H9 (cell line): ENCODE data around the gene EEF2KMT. TPM values are rescaled to one million over a fixed set of nuclear protein-coding genes. Genes with fewer than 3 reads are reported as not detected.
"Not testable (repeated sequence)": the region's sequence is repeated elsewhere in the genome, so short reads cannot be mapped to it uniquely, and the experiment has no call there.

ENCODE experiments used
- DNase-seq: peaks from one replicate; pipeline ENCODE4 v3.0.0-alpha.2; 2017
- H2AFZ ChIP-seq: one replicate; pipeline ENCODE4 v1.6.1; 2013; ENCODE audit warnings: mild to moderate bottlenecking, low read length, control low read depth, moderate library complexity
- H2AK5ac ChIP-seq: 2 replicates; pipeline ENCODE4 v1.6.1; 2013; ENCODE audit warnings: low read length, control low read depth, mixed read lengths; ENCODE audit not compliant: insufficient read length
- H2BK120ac ChIP-seq: one replicate; pipeline ENCODE4 v1.6.1; 2013; ENCODE audit warnings: low read depth, mild to moderate bottlenecking, low read length, control low read depth, inconsistent platforms; ENCODE audit not compliant: poor library complexity, severe bottlenecking
- H2BK12ac ChIP-seq: 2 replicates; pipeline ENCODE4 v1.6.1; 2013; ENCODE audit warnings: low read length, control low read depth, mixed read lengths, low read depth; ENCODE audit not compliant: insufficient read length
- H2BK15ac ChIP-seq: 2 replicates; pipeline ENCODE4 v1.6.1; 2013; ENCODE audit warnings: low read depth, low read length, control low read depth
- H2BK20ac ChIP-seq: one replicate; pipeline ENCODE4 v1.6.1; 2013; ENCODE audit warnings: low read depth, mild to moderate bottlenecking, low read length, control low read depth, inconsistent platforms; ENCODE audit not compliant: poor library complexity, severe bottlenecking
- H2BK5ac ChIP-seq: 2 replicates; pipeline ENCODE4 v1.6.1; 2013; ENCODE audit warnings: low read length, control low read depth, mixed read lengths; ENCODE audit not compliant: insufficient read length
- H3K14ac ChIP-seq: 2 replicates; pipeline ENCODE4 v1.6.1; 2013; ENCODE audit warnings: low read length, control low read depth; ENCODE audit not compliant: insufficient read depth
- H3K18ac ChIP-seq: 2 replicates; pipeline ENCODE4 v1.6.1; 2013; ENCODE audit warnings: low read depth, mild to moderate bottlenecking, mixed read lengths, low read length, control low read depth; ENCODE audit not compliant: insufficient read length
- H3K23ac ChIP-seq: 2 replicates; pipeline ENCODE4 v1.6.1; 2013; ENCODE audit warnings: low read length, control low read depth, mixed read lengths, low read depth; ENCODE audit not compliant: insufficient read length
- H3K23me2 ChIP-seq: 2 replicates; pipeline ENCODE4 v1.6.1; 2013; ENCODE audit warnings: low read depth, mild to moderate bottlenecking, mixed read lengths, low read length, control low read depth; ENCODE audit not compliant: insufficient read length, poor library complexity, severe bottlenecking
- H3K27ac ChIP-seq: 2 replicates; pipeline ENCODE4 v1.5.1; 2013; ENCODE audit warnings: low read length, control low read depth, mixed read lengths, low read depth; ENCODE audit not compliant: insufficient read length
- H3K27me3 ChIP-seq: 2 replicates; pipeline ENCODE4 v1.6.1; 2013; ENCODE audit warnings: low read length, control low read depth, inconsistent platforms; ENCODE audit not compliant: insufficient read depth
- H3K4ac ChIP-seq: 2 replicates; pipeline ENCODE4 v1.6.1; 2013; ENCODE audit warnings: low read depth, mild to moderate bottlenecking, control low read depth, inconsistent platforms, low read length, moderate library complexity
- H3K4me1 ChIP-seq: 2 replicates; pipeline ENCODE4 v1.6.1; 2013; ENCODE audit warnings: low read length, control low read depth, inconsistent platforms; ENCODE audit not compliant: insufficient read depth
- H3K4me2 ChIP-seq: 2 replicates; pipeline ENCODE4 v1.6.1; 2013; ENCODE audit warnings: low read length, control low read depth, mixed read lengths; ENCODE audit not compliant: insufficient read length, insufficient read depth
- H3K56ac ChIP-seq: 2 replicates; pipeline ENCODE4 v1.6.1; 2013; ENCODE audit warnings: low read depth, mild to moderate bottlenecking, mixed read lengths, low read length, control low read depth; ENCODE audit not compliant: insufficient read length
- H3K79me1 ChIP-seq: 2 replicates; pipeline ENCODE4 v1.6.1; 2013; ENCODE audit warnings: low read depth, mild to moderate bottlenecking, moderate library complexity, low read length, control low read depth, inconsistent platforms; ENCODE audit not compliant: insufficient read depth, poor library complexity, severe bottlenecking
- H3K79me2 ChIP-seq: 2 replicates; pipeline ENCODE4 v1.6.1; 2013; ENCODE audit warnings: low read length, control low read depth, inconsistent platforms; ENCODE audit not compliant: insufficient read depth
- H3K9ac ChIP-seq: 2 replicates; pipeline ENCODE4 v1.6.1; 2013; ENCODE audit warnings: low read length, control low read depth, mixed read lengths; ENCODE audit not compliant: insufficient read length; ENCODE audit errors: extremely low read depth
- H3K9me3 ChIP-seq: one replicate; pipeline ENCODE4 v1.6.1; 2013; ENCODE audit warnings: low read depth, low read length, inconsistent platforms; ENCODE audit not compliant: control insufficient read depth
- H3T11ph ChIP-seq: one replicate; pipeline ENCODE4 v1.6.1; 2013; ENCODE audit warnings: mild to moderate bottlenecking, low read length, control low read depth, inconsistent platforms
- H4K20me1 ChIP-seq: one replicate; pipeline ENCODE4 v1.6.1; 2013; ENCODE audit not compliant: control insufficient read depth, insufficient read length, insufficient read depth
- H4K5ac ChIP-seq: 2 replicates; pipeline ENCODE4 v1.6.1; 2013; ENCODE audit warnings: low read depth, mild to moderate bottlenecking, mixed read lengths, low read length, control low read depth; ENCODE audit not compliant: insufficient read length
- H4K8ac ChIP-seq: replicated peaks from 2 replicates; pipeline ENCODE4 v1.6.1; 2013; ENCODE audit warnings: low read length, control low read depth, mixed read lengths, low read depth; ENCODE audit not compliant: insufficient read length
- H4K91ac ChIP-seq: 2 replicates; pipeline ENCODE4 v1.6.1; 2013; ENCODE audit warnings: low read depth, mild to moderate bottlenecking, moderate library complexity, mixed read lengths, low read length, control low read depth; ENCODE audit not compliant: insufficient read length
- H3K27ac Mint-ChIP-seq, 3 experiments: 2 replicates in 2 of 3; 3 replicates in 1 of 3; pipeline ENCODE4 v1.8.0; 2020 to 2021; ENCODE audit warnings: mixed read lengths in 3 of 3, mild to moderate bottlenecking in 1 of 3, moderate library complexity in 1 of 3
- H3K27me3 Mint-ChIP-seq: 2 replicates; pipeline ENCODE4 v1.8.0; 2021; ENCODE audit warnings: low read depth, mild to moderate bottlenecking, moderate library complexity, mixed read lengths
- H3K36me3 Mint-ChIP-seq, 3 experiments: 2 replicates in 2 of 3; 3 replicates in 1 of 3; pipeline ENCODE4 v1.8.0; 2020 to 2021; ENCODE audit warnings: low read depth in 3 of 3, mixed read lengths in 3 of 3; ENCODE audit not compliant: insufficient read depth in 1 of 3
- H3K4me1 Mint-ChIP-seq, 2 experiments: 2 replicates each; pipeline ENCODE4 v1.8.0; 2020; ENCODE audit warnings: mixed read lengths in 2 of 2
- H3K4me3 Mint-ChIP-seq, 2 experiments: 2 replicates in 1 of 2; 3 replicates in 1 of 2; pipeline ENCODE4 v1.8.0; 2020 to 2021; ENCODE audit warnings: mild to moderate bottlenecking in 2 of 2, mixed read lengths in 2 of 2, moderate library complexity in 1 of 2
- H3K9me3 Mint-ChIP-seq, 2 experiments: 2 replicates in 1 of 2; 3 replicates in 1 of 2; pipeline ENCODE4 v1.8.0; 2020; ENCODE audit warnings: mild to moderate bottlenecking in 2 of 2, mixed read lengths in 2 of 2, moderate library complexity in 1 of 2
- CTCF ChIP-seq: fragments of 200-600 bp; sonication (generic); conservative IDR thresholded peaks from 3 replicates; pipeline ENCODE4 v1.8.0; 2021; ENCODE audit warnings: antibody characterized with exemption, mild to moderate bottlenecking
- WGBS: extraction: QIAGEN DNeasy Blood & Tissue Kit; methylation state at CpG from one replicate; pipeline ENCODE4 v1.1.7; 2013; ENCODE audit warnings: missing lambda C conversion rate, low lambda C conversion rate, mixed read lengths; ENCODE audit not compliant: insufficient read length; ENCODE audit errors: extremely low coverage; 5-methylcytosine and 5-hydroxymethylcytosine counted together
- total RNA-seq: library from RNA; stranded (reverse); gene quantifications from 2 replicates; pipeline ENCODE4 v1.2.1, GENCODE V29; 2021

The EEF2KMT gene
- total RNA-seq, 1 experiment from 2014 or later: 16.4 TPM

GRCh38 chr16:5096437-5097060, 1.0 kb downstream of the EEF2KMT start:
- H3K79me1 ChIP-seq, H2BK12ac ChIP-seq, H2BK120ac ChIP-seq, H3K14ac ChIP-seq, H3K27me3 Mint-ChIP-seq, H4K20me1 ChIP-seq, H4K91ac ChIP-seq, H3K27me3 ChIP-seq, H3K4me1 ChIP-seq, H3K4ac ChIP-seq, H3K9me3 ChIP-seq, H2AFZ ChIP-seq, H3T11ph ChIP-seq, H3K9me3 Mint-ChIP-seq, H2BK15ac ChIP-seq, H3K23ac ChIP-seq, H2AK5ac ChIP-seq, H2BK20ac ChIP-seq, H3K27ac ChIP-seq, H2BK5ac ChIP-seq, H3K79me2 ChIP-seq, H4K8ac ChIP-seq, H4K5ac ChIP-seq, DNase-seq, H3K23me2 ChIP-seq, H3K56ac ChIP-seq, H3K18ac ChIP-seq: not testable (repeated sequence)
- H3K27ac Mint-ChIP-seq: peak overlapping the region in 1 of 3 experiments; percentile 72; a peak in 2 of 7 replicates
- Histone ChIP-seq H3K9ac (peak overlapping the region; percentile 32), H3K4me2 (peak overlapping the region; percentile 68)
- peaks cover 6 to 19% (median 11%) of the 10 kb centered on the region in 3 experiments; a peak in 6 of 7 replicates for H3K36me3 Mint-ChIP-seq
- peak; percentile 14; the same call in 1 of the 3 replicates for TF ChIP-seq CTCF
- no CpG with 5 or more reads among the region's 7 CpGs for WGBS
- peak overlapping the region; percentile 88 to 93 for H3K4me3 Mint-ChIP-seq
- peaks cover 21 to 36% of the 10 kb centered on the region in 2 experiments for H3K4me1 Mint-ChIP-seq

- H3K23ac ChIP-seq, H4K8ac ChIP-seq, H3K56ac ChIP-seq, H3K4ac ChIP-seq, H4K91ac ChIP-seq, H2BK15ac ChIP-seq, H3T11ph ChIP-seq, H3K9me3 ChIP-seq, H3K9me3 Mint-ChIP-seq, H2AK5ac ChIP-seq, H3K79me1 ChIP-seq, H2BK12ac ChIP-seq, DNase-seq, H3K79me2 ChIP-seq, H3K27me3 Mint-ChIP-seq, H3K4me2 ChIP-seq, H2BK5ac ChIP-seq, H3K9ac ChIP-seq, H3K27ac ChIP-seq, H2AFZ ChIP-seq, H3K18ac ChIP-seq, H4K20me1 ChIP-seq, H3K4me1 ChIP-seq, H3K14ac ChIP-seq, H2BK20ac ChIP-seq, H3K27me3 ChIP-seq, H3K23me2 ChIP-seq, H4K5ac ChIP-seq, H2BK120ac ChIP-seq: not testable (repeated sequence)
- H3K4me1 Mint-ChIP-seq: peaks cover 21 to 30% of the 10 kb centered on the region in 2 experiments
- H3K27ac Mint-ChIP-seq: 0 out of 7 replicates have a peak overlapping the region, but pooled peaks of 1 of the 3 experiments have one; percentile 47
- H3K36me3 Mint-ChIP-seq: peaks cover 13 to 23% (median 18%) of the 10 kb centered on the region in 3 experiments; a peak in 6 of 7 replicates
- H3K4me3 Mint-ChIP-seq: peak overlapping the region in 1 of 2 experiments; percentile 29; a peak in 1 of 5 replicates
- no CpG with 5 or more reads among the region's 11 CpGs for WGBS
Observed at GRCh38 chr16:5095145-5095830, 2.3 kb downstream of the EEF2KMT start.
